GM21576 (cell line): ENCODE measurements around the gene PASK.

Experiments
- ATAC-seq: cut with Tn5 transposase; IDR thresholded peaks from one replicate; pipeline ENCODE4 v1.9.1; 2021; ENCODE audit warnings: mild to moderate bottlenecking, moderate library complexity; ENCODE audit not compliant: unreplicated experiment

PASK gene

DNA sequence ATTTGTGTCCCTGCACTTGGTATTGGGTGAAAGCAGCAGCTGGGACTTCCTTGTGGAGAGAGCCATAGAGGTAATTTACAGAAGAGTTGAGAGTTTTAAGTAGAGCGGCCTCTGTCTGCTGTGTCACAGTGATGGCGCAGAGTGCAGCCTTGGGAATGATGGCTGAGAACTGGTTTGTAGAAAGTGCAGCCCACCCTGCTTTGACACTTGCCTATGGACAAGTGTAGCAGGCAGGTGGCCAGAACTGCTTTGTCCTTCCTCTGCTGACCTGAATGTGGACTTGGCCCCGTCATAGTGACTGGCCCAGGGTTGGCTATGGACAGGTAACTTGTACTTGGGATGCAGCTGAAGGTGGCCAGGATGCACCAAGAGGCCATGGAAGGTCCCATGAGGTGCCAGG, 32.9 kb upstream of the PASK start:
- ATAC-seq: no peak

DNA sequence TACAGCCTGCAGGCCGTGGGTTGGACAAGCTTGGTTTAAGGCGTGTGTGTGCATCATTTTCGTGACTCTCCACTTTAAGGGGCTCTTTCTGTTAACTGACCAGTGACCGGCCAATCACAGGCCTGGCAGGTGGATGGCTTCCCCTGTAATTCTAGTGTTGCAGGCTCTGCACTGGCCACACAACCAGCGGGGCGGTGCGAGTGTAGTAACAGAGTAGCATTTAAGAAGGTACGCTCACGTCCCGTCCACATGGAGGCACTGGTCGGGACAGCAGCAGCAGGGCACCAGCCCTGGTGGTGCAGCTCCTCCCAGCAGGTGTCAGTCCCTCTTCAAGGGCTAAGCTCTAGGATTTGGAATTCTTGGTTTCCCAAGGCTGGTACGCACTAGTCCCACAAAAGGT, 31.2 kb upstream of the PASK start:
- no peak for ATAC-seq

GRCh38 chr2:241179899-241180298, 30.6 kb upstream of the PASK start:
- no peak for ATAC-seq

GRCh38 chr2:241178961-241179360, 29.7 kb upstream of the PASK start:
- ATAC-seq: no peak

- ATAC-seq: no peak
These were observed 28.5 kb upstream of the PASK start for GRCh38 chr2:241177526-241178334.

DNA sequence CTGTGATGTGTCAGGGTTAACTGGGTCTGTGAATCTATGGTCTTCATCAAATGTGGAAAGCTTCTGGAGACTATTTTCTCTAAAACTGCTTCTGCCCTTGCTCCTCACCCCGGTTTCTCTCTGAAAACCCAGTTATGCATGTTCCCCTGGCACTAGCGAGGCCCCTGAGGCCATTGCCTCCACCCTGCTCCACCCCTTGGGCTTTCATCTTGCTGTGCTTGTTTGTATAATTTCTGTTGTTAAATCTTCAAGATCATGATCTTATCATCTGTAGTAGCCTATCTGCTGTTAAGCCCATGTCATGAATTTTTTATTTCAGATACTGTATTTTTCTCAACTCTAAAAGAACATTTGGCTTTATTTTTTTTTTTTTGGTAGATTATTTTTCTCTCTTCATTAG, 24.3 kb upstream of the PASK start:
- ATAC-seq: no peak

DNA sequence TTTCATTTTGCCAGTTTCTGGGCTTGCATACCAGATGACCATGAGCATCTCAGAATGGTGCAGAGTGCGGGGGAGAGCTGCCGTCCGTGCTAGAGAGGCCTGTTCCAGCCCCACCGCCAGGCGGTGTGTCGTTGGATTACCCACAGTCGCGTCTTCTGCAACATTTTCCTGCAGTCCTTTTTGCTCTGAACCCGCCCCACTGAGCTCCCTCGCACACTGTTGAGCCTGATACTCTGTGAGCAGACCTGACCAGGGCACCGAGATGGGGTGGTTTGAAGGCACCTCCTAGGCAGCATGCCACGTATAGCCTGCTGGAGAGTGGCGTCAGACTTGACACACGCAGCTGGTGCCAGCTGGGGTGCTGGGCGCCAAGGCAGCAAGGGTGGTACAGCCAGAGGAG, 19.1 kb upstream of the PASK start:
- ATAC-seq: no peak

DNA sequence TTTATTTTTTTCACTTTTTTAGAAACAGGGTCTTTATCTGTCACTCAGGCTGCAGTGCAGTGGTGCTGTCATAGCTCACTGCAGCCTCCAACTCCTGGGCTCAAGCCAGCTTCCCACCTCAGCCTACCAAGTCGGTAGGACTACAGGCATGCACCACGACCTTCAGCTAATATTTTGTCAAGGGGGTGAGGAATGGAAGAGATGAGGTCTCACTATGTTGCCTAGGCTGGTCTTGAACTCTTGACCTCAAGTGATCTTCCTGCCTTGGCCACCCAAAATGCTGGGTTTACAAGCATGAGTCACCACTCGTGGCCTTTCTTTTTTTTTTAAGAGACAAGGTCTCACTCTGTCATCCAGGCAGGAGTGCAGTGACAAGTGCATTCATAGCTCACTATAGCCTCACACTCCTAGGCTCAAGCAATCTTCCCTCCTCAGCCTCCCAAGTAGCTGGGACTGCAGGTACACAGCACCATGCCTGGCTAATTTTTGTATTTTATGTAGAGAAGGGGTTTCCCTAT, 14.4 kb upstream of the PASK start:
- ATAC-seq: no peak

DNA sequence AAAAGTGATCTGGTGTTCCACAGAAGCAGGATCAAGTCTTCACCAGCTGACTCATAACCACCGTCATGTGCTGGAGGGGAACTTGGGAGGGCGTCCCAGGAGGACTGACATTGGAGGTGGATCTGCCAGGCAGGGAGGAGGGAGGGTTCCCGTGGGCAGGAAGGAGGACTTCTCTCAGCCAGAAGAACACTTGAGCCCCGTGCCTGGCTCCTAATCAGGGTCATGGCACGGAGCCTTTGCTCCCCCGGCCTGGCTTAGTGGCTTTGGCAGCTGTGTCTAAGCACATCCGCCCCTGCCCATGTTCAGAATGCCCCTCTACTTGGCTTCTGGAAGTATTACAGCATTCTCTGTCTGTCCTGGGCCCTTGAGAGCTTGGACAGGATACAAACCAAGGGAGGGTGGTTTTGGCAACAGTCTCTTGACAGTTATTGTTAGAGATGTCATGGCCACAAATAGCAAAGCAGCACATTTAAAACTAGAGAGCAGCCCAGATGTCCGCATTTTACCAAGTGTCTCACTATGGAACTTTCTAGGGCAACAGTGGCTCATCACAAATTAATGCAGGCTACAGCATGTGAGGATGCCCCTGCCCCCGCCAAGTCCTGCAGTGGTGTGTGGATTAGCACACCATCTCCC, 12.5 kb upstream of the PASK start:
- no peak for ATAC-seq

DNA sequence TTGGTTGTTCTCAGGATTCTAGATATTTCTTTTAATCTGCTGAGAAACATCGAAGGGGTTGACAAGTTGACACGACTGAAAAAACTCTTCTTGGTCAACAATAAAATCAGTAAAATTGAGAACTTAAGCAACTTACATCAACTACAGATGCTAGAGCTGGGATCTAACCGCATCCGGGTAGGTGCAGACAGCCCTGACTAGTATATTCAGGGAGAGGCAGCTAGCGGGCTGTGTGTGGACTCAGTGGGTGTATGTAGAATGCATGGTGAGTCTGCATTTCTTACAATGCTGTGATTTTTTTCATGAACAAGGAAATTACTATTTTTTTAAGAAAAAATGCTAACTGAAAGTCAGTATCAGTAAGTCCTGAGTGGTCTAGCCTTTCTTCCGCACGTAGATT, 11.0 kb upstream of the PASK start:
- ATAC-seq: no peak

DNA sequence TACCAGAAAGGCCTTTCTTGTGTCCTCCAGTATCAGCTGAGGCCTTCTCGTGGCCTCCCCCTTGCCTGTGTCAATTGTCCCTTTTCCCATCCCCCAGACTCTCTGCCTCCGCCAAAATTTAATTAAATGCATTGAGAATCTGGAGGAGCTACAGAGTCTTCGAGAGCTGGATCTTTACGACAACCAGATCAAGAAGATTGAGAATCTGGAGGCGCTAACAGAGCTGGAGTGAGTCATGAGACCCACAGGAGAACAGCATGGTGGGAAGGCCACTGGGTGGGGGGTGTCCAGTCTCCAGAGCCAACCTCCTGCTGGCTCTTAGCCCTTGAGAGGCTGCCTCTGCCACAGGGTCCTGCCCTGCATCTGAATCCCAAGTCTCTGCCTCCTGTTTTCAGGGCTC, 9.8 kb upstream of the PASK start:
- ATAC-seq: no peak

- no peak for ATAC-seq
These were observed 9.3 kb upstream of the PASK start for GRCh38 chr2:241158546-241158900.

GRCh38 chr2:241157841-241158545, 8.7 kb upstream of the PASK start:
- no peak for ATAC-seq

DNA sequence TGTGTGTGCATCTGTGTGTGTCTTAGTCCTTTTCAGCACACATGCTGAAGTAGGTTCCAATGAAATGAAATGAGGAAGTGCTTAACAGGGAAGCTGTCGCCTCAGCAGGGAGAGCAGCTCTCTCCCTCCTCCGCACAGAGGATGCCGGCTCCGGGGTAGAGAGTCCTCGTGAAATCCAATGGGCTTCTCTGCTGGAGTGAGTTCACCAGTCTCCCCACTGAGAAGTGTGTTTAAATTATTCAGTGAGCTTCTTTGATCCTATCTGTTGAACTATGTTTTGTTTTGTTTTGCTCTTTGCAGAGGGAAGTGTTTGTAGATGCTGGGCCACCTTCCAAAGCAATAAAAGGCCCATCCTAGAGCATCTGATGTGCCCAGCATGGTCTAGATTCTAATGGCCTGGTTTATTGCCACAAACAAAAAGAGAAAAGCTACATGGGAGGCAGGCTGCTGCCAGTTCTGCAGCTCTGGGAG, 7.7 kb upstream of the PASK start:
- no peak for ATAC-seq

GRCh38 chr2:241155936-241156335, 6.7 kb upstream of the PASK start:
- no peak for ATAC-seq

- no peak for ATAC-seq
These were observed 5.6 kb upstream of the PASK start for GRCh38 chr2:241154915-241155314.

GRCh38 chr2:241153616-241154015, 4.3 kb upstream of the PASK start:
- no peak for ATAC-seq

- no peak for ATAC-seq
These were observed 2.8 kb upstream of the PASK start for GRCh38 chr2:241151934-241152660.

DNA sequence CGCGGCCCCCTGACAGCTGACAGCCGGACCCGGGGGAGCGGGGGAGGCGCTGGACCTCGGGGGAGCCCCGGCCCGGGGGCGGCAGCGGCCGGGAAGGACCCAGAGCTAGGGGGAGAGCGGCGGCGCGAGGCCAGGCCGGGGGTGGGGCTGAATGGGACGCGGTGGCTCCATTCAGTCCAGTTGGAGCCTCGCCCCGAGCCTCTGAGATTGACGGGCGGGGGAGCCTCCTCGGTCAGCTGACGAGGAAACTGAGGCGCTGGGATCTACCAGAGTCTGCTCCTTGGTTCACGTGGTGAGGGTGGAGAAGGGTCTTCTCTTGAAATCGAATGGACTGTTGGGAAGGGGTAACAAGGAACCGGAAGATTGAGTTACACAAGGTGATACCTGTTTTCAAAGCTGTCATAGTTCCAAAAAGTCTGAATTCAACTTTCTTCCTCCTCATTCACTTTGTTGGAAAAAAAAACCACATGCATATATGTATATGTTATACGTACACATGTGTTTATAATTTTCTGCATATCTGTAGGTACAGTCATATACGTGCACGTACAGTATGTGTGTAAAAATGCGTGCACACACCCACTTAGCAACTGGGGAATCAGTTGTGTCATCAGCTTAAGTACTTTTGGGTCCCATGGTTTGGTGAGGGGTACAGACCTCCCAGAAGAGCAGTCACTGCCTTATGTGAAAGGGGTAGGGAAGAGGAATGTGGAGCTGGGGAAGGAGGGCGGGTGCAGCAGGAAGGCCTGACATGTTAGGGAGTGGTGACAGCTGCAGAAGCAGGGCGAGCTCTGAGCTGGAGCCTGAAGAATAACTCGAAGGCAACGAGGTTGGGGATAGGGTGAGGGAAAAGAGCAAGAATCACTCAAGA, 1.6 kb upstream of the PASK start:
- no peak for ATAC-seq
